Measurements from ENCODE around the gene DYNC1LI2. TPM values are rescaled to one million over a fixed set of nuclear protein-coding genes. Genes with fewer than 3 reads are reported as not detected.
A peak's percentile ranks its signal among the peaks of the same experiment; 100 is the strongest.

Gene DYNC1LI2
- total RNA-seq, 2 experiments from 2014 or later, result 48.9 to 62.4 TPM

- peak; percentile 83 for DNase-seq (ENCODE audit: low spot score)
- no peaks in the 10 kb centered on the region for H3K9me3 ChIP-seq (ENCODE audit: low read length)
- no TSS peak for BruUV-seq (replicated peaks)
- peak within 1 kb of the TSS; percentile 66 for H3K4me3 ChIP-seq (ENCODE audit: low read depth, low read length, poor library complexity, severe bottlenecking)
- peak within 1 kb of the TSS; percentile 89 for H3K4me2 ChIP-seq (ENCODE audit: low read length)
- H3K9me2 ChIP-seq (ENCODE audit: insufficient read depth, low read length), result no peaks in the 10 kb centered on the region
- H3K27ac ChIP-seq (ENCODE audit: low read depth, low read length, poor library complexity, severe bottlenecking), result no peak within 1 kb of the TSS
- TF ChIP-seq EZH2phosphoT487 (IDR thresholded peaks at IDR 0.05; ENCODE audit: borderline replicate concordance, low read depth, low read length), result no peak
- TF ChIP-seq, protein P1, sequence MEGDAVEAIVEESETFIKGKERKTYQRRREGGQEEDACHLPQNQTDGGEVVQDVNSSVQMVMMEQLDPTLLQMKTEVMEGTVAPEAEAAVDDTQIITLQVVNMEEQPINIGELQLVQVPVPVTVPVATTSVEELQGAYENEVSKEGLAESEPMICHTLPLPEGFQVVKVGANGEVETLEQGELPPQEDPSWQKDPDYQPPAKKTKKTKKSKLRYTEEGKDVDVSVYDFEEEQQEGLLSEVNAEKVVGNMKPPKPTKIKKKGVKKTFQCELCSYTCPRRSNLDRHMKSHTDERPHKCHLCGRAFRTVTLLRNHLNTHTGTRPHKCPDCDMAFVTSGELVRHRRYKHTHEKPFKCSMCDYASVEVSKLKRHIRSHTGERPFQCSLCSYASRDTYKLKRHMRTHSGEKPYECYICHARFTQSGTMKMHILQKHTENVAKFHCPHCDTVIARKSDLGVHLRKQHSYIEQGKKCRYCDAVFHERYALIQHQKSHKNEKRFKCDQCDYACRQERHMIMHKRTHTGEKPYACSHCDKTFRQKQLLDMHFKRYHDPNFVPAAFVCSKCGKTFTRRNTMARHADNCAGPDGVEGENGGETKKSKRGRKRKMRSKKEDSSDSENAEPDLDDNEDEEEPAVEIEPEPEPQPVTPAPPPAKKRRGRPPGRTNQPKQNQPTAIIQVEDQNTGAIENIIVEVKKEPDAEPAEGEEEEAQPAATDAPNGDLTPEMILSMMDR (conservative IDR thresholded peaks at IDR 0.05; ENCODE audit: low read length), result peak; percentile 61
- H3K36me3 ChIP-seq (ENCODE audit: insufficient read depth, low read length), result no peaks in the 10 kb centered on the region
- ChIA-PET POLR2A (interaction anchor here (1.0 to 1.4 kb wide), 2 partner anchors 10 to 83 kb away, joined by 4 to 5 read pairs; no protein-coding TSS in a partner anchor), CTCF (ENCODE audit: unreplicated experiment) (interaction anchor here (0.6 to 1.1 kb wide), 5 partner anchors 18 to 339 kb away, joined by 3 to 4 read pairs (median 3); partner anchors contain the start of gene PDP2)
- peak within 1 kb of the TSS; percentile 81 for H2AFZ ChIP-seq (ENCODE audit: low read length)
- no peaks in the 10 kb centered on the region for H4K20me1 ChIP-seq (ENCODE audit: insufficient read depth, low read length)
- H3K79me2 ChIP-seq (ENCODE audit: insufficient read depth, low read depth, low read length), result no peaks in the 10 kb centered on the region
- peaks cover 6% of the 10 kb centered on the region for H3K4me1 ChIP-seq (ENCODE audit: insufficient read depth, low read length, poor library complexity, severe bottlenecking)
- intact Hi-C loops (cut with micrococcal nuclease; ENCODE audit: unreplicated experiment), result no loop called here
Observed at GRCh38 chr16:66696669-66697630, 54.5 kb downstream of the DYNC1LI2 start, which contains the start of gene CMTM4. Gene CMTM4 (minus strand): TSS chr16:66696743. CDS start chr16:66696525, 218 bp downstream.

DNA sequence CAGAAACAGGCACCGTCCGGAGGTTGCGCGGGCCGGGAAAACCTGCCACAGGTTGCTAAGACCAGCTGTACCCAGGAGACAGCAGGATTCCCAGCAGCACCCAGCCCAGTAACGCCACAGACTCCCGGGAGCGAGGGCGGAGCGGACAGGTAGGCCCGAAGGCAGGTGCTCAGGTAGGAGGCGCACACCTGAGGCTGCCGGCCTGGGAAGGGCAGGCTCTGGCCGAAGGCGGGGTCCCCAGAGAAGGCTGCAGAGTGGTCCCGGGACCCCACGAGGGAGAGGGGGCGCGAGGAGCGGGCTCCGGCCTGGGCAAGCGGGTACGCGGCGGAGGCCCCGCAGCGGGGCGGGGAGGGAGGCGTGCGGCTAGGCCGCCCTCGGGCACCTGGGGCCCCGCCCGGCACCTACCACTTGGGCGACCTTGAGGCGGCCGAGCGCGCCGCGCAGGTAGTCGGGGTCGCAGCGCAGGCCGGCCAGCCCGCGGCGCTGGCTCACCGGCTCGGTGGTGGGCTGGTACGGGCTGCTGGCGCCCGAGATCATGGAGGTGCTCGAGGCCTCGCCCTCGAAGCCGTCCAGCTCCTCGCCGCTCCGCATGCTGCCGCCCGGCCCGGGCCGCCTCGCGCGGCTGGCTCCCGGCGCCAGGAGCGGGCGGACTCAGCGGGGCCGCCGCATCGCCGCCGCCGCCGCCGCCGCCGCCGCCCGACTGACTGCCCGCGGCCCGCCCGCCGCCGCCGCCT, 55.3 kb downstream of the DYNC1LI2 start:
- peaks cover 4% of the 10 kb centered on the region for H3K4me1 ChIP-seq (ENCODE audit: insufficient read depth, low read length, poor library complexity, severe bottlenecking)
- H3K9me3 ChIP-seq (ENCODE audit: low read length), result no peaks in the 10 kb centered on the region
- peak overlapping the region; percentile 52 for H3K4me3 ChIP-seq (ENCODE audit: low read depth, low read length, poor library complexity, severe bottlenecking)
- ChIA-PET POLR2A (interaction anchor here (1.0 to 1.4 kb wide), 2 partner anchors 12 to 84 kb away, joined by 3 to 5 read pairs; no protein-coding TSS in a partner anchor), CTCF (ENCODE audit: unreplicated experiment) (interaction anchor here (0.6 kb wide), 2 partner anchors 19 to 172 kb away, joined by 3 read pairs; no protein-coding TSS in a partner anchor)
- H2AFZ ChIP-seq (ENCODE audit: low read length), result no peak overlapping the region
- no peaks in the 10 kb centered on the region for H3K9me2 ChIP-seq (ENCODE audit: insufficient read depth, low read length)
- intact Hi-C loops (cut with micrococcal nuclease; ENCODE audit: unreplicated experiment), result no loop called here
- no peak overlapping the region for H3K27ac ChIP-seq (ENCODE audit: low read depth, low read length, poor library complexity, severe bottlenecking)
- H3K4me2 ChIP-seq (ENCODE audit: low read length), result peak overlapping the region; percentile 89; the same call in 1 of the 2 replicates
- TF ChIP-seq, protein P1 (conservative IDR thresholded peaks at IDR 0.05; ENCODE audit: low read length), result no peak
- no peak for TF ChIP-seq EZH2phosphoT487 (IDR thresholded peaks at IDR 0.05; ENCODE audit: borderline replicate concordance, low read depth, low read length)
- H4K20me1 ChIP-seq (ENCODE audit: insufficient read depth, low read length), result no peaks in the 10 kb centered on the region
- BruUV-seq (replicated peaks), result no TSS peak
- DNase-seq (ENCODE audit: low spot score), result no peak
- H3K79me2 ChIP-seq (ENCODE audit: insufficient read depth, low read depth, low read length), result no peaks in the 10 kb centered on the region
- H3K36me3 ChIP-seq (ENCODE audit: insufficient read depth, low read length), result no peaks in the 10 kb centered on the region
